Measurements from ENCODE around the gene GUCY2F. TPM values are rescaled to one million over a fixed set of nuclear protein-coding genes. Genes with fewer than 3 reads are reported as not detected.

Gene GUCY2F
- total RNA-seq, 1 experiment from 2014 or later = not detected

GRCh38 chrX:109403922-109404321 lies 78.0 kb downstream of the GUCY2F start:
- Mint-ChIP-seq H3K4me3 (ENCODE audit: unreplicated experiment) (no peak overlapping the region), H3K9me3 (ENCODE audit: unreplicated experiment) (no peaks in the 10 kb centered on the region), H3K36me3 (ENCODE audit: insufficient read depth, unreplicated experiment) (no peaks in the 10 kb centered on the region), H3K27me3 (ENCODE audit: insufficient read depth, unreplicated experiment) (peaks cover 95% of the 10 kb centered on the region), H3K4me1 (ENCODE audit: insufficient read depth, unreplicated experiment) (no peaks in the 10 kb centered on the region), H3K27ac (ENCODE audit: low read depth, unreplicated experiment) (no peak overlapping the region)
- ChIA-PET POLR2A (no interaction called here), CTCF (interaction anchor here (0.5 kb wide), 2 partner anchors 8 to 11 kb away, joined by 3 read pairs; no protein-coding TSS in a partner anchor)
- TF ChIP-seq CTCF (IDR thresholded peaks at IDR 0.05; ENCODE audit: unreplicated experiment) = no peak
- no TSS peak for BruUV-seq (replicated peaks)
- DNase-seq (ENCODE audit: unreplicated experiment) = no peak
- intact Hi-C loops (cut with micrococcal nuclease) = no loop called here

GRCh38 chrX:109399831-109400230 lies 82.1 kb downstream of the GUCY2F start:
- Mint-ChIP-seq H3K9me3 (ENCODE audit: unreplicated experiment) (no peaks in the 10 kb centered on the region), H3K36me3 (ENCODE audit: insufficient read depth, unreplicated experiment) (no peaks in the 10 kb centered on the region), H3K4me1 (ENCODE audit: insufficient read depth, unreplicated experiment) (no peaks in the 10 kb centered on the region), H3K4me3 (ENCODE audit: unreplicated experiment) (no peak overlapping the region), H3K27ac (ENCODE audit: low read depth, unreplicated experiment) (no peak overlapping the region), H3K27me3 (ENCODE audit: insufficient read depth, unreplicated experiment) (peaks cover 98% of the 10 kb centered on the region)
- no peak for TF ChIP-seq CTCF (IDR thresholded peaks at IDR 0.05; ENCODE audit: unreplicated experiment)
- intact Hi-C loops (cut with micrococcal nuclease) = no loop called here
- ChIA-PET POLR2A (no interaction called here), CTCF (interaction anchor here (0.6 kb wide), 1 partner anchor 9 kb away, joined by 3 read pairs; no protein-coding TSS in a partner anchor)
- no peak for DNase-seq (ENCODE audit: unreplicated experiment)
- no TSS peak for BruUV-seq (replicated peaks)

- intact Hi-C loops (cut with micrococcal nuclease) = no loop called here
- no peak for TF ChIP-seq CTCF (IDR thresholded peaks at IDR 0.05; ENCODE audit: unreplicated experiment)
- no peak overlapping the region for H3K27ac Mint-ChIP-seq (ENCODE audit: low read depth, unreplicated experiment)
- no peaks in the 10 kb centered on the region for H3K36me3 Mint-ChIP-seq (ENCODE audit: insufficient read depth, unreplicated experiment)
- DNase-seq (ENCODE audit: unreplicated experiment) = no peak
- H3K27me3 Mint-ChIP-seq (ENCODE audit: insufficient read depth, unreplicated experiment) = peaks cover 98% of the 10 kb centered on the region
- BruUV-seq (replicated peaks) = no TSS peak
- H3K4me1 Mint-ChIP-seq (ENCODE audit: insufficient read depth, unreplicated experiment) = no peaks in the 10 kb centered on the region
- H3K4me3 Mint-ChIP-seq (ENCODE audit: unreplicated experiment) = no peak overlapping the region
- CTCF ChIA-PET = interaction anchor here (0.6 to 0.7 kb wide), 2 partner anchors 76 to 704 kb away, joined by 4 read pairs; no protein-coding TSS in a partner anchor
- no peaks in the 10 kb centered on the region for H3K9me3 Mint-ChIP-seq (ENCODE audit: unreplicated experiment)
- POLR2A ChIA-PET = no interaction called here
Observed at GRCh38 chrX:109398833-109399232, 83.1 kb downstream of the GUCY2F start.

- no peaks in the 10 kb centered on the region for H3K9me3 Mint-ChIP-seq (ENCODE audit: unreplicated experiment)
- H3K27ac Mint-ChIP-seq (ENCODE audit: low read depth, unreplicated experiment) = no peak overlapping the region
- DNase-seq (ENCODE audit: unreplicated experiment) = no peak
- H3K27me3 Mint-ChIP-seq (ENCODE audit: insufficient read depth, unreplicated experiment) = peaks cover 98% of the 10 kb centered on the region
- no peaks in the 10 kb centered on the region for H3K36me3 Mint-ChIP-seq (ENCODE audit: insufficient read depth, unreplicated experiment)
- intact Hi-C loops (cut with micrococcal nuclease) = no loop called here
- no peak overlapping the region for H3K4me3 Mint-ChIP-seq (ENCODE audit: unreplicated experiment)
- ChIA-PET CTCF (interaction anchor here (0.6 kb wide), 2 partner anchors 77 to 1198 kb away, joined by 4 read pairs; no protein-coding TSS in a partner anchor), POLR2A (interaction anchor here (0.6 kb wide), 1 partner anchor 103 kb away, joined by 3 read pairs; no protein-coding TSS in a partner anchor)
- H3K4me1 Mint-ChIP-seq (ENCODE audit: insufficient read depth, unreplicated experiment) = no peaks in the 10 kb centered on the region
- BruUV-seq (replicated peaks) = no TSS peak
- TF ChIP-seq CTCF (IDR thresholded peaks at IDR 0.05; ENCODE audit: unreplicated experiment) = no peak
Observed at GRCh38 chrX:109398061-109398460, 83.8 kb downstream of the GUCY2F start.
